GM12892 (cell line): ENCODE measurements around the gene SEC14L1.

ENCODE experiments used
- DNase-seq: peaks from one replicate; pipeline ENCODE4 v3.0.0; 2011; ENCODE audit not compliant: insufficient read length
- FAIRE-seq: peaks from 2 replicates; lab custom pipeline; 2011; peaks lifted over from hg19 to GRCh38; lab: Jason Lieb, UNC
- POLR2A ChIP-seq: IDR thresholded peaks from 2 replicates; pipeline ENCODE4 v1.6.1; 2011; ENCODE audit warnings: low read depth, low read length, control low read depth
- POLR2AphosphoS5 ChIP-seq: IDR thresholded peaks from 2 replicates; pipeline ENCODE4 v1.6.1; 2011; ENCODE audit warnings: low read depth, low read length, control low read depth
- TAF1 ChIP-seq: IDR thresholded peaks from 2 replicates; pipeline ENCODE4 v1.6.1; 2011; ENCODE audit warnings: low read depth, mild to moderate bottlenecking, control low read depth, low read length, borderline replicate concordance

SEC14L1 gene

GRCh38 chr17:77193653-77194052 is 52.9 kb downstream of the SEC14L1 start:
- DNase-seq (no peak), FAIRE-seq (no peak)
- TF ChIP-seq POLR2A (no peak), TAF1 (no peak)

GRCh38 chr17:77194179-77194578 is 53.4 kb downstream of the SEC14L1 start:
- DNase-seq = no peak
- no peak for FAIRE-seq
- TF ChIP-seq POLR2AphosphoS5 (no peak), TAF1 (no peak), POLR2A (no peak)

GRCh38 chr17:77196251-77196650 is 55.5 kb downstream of the SEC14L1 start:
- DNase-seq (no peak), FAIRE-seq (no peak)
- no peak for TF ChIP-seq POLR2A

- no peak for DNase-seq
- no peak for FAIRE-seq
- TF ChIP-seq TAF1 = no peak
- no peak for TF ChIP-seq POLR2AphosphoS5
- TF ChIP-seq POLR2A = no peak
Measured at GRCh38 chr17:77197115-77197514, 56.3 kb downstream of the SEC14L1 start.

GRCh38 chr17:77200711-77201110 is 59.9 kb downstream of the SEC14L1 start:
- no peak for TF ChIP-seq POLR2A
- no peak for TF ChIP-seq TAF1
- no peak for TF ChIP-seq POLR2AphosphoS5
- FAIRE-seq (no peak), DNase-seq (no peak)

- no peak for FAIRE-seq
- DNase-seq = no peak
Measured at GRCh38 chr17:77203436-77203835, 62.7 kb downstream of the SEC14L1 start.

GRCh38 chr17:77203846-77204245 is 63.1 kb downstream of the SEC14L1 start:
- FAIRE-seq (no peak), DNase-seq (no peak)
- TF ChIP-seq TAF1 (no peak), POLR2A (no peak), POLR2AphosphoS5 (no peak)

More at GRCh38 chr17:77203436-77203835, 62.7 kb downstream of the SEC14L1 start:
- TF ChIP-seq POLR2A (no peak), TAF1 (no peak)

- FAIRE-seq (no peak), DNase-seq (no peak)
- TF ChIP-seq POLR2A (no peak), POLR2AphosphoS5 (no peak)
Measured at GRCh38 chr17:77204536-77204935, 63.8 kb downstream of the SEC14L1 start.

GRCh38 chr17:77205396-77206125 is 64.8 kb downstream of the SEC14L1 start:
- DNase-seq (no peak), FAIRE-seq (peak; percentile 21)
- TF ChIP-seq POLR2A (no peak), TAF1 (no peak), POLR2AphosphoS5 (no peak)

- DNase-seq (no peak), FAIRE-seq (no peak)
- no peak for TF ChIP-seq POLR2A
Measured at GRCh38 chr17:77206158-77206956, 65.6 kb downstream of the SEC14L1 start.

- DNase-seq (no peak), FAIRE-seq (no peak)
- TF ChIP-seq POLR2A (no peak), POLR2AphosphoS5 (no peak), TAF1 (no peak)
Measured at GRCh38 chr17:77207689-77208216, 67.0 kb downstream of the SEC14L1 start.
